ENCODE measurements around the gene ANKS6. TPM values are rescaled to one million over a fixed set of nuclear protein-coding genes. Genes with fewer than 3 reads are reported as not detected.

Gene ANKS6
- total and polyA plus RNA-seq, 2 experiments from 2014 or later, result 36.9 to 59.0 TPM

DNA sequence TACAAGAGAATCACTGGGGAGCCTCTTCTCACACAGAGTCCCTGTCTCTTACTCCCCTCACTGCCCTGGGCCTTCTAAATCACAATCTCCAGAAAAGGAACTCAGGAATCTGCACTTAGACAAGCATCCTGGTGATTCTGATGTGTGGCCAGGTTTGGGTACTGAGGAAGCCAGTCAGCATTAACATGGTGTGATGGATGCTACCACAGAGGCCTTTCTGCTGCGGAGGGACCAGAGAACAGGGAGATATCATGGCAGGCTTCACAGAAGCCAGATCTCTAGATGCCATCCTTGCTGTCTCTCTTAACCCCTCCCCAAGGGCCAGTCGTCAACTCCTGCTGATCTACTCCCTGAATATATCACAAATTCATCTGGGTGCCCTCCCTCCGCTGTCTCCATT lies 1.6 kb downstream of the ANKS6 start:
- Histone ChIP-seq H3K4me3 (peak overlapping the region; percentile 71), H3K27ac (ENCODE audit: low read depth) (no peak overlapping the region), H4K20me1 (replicated peaks; ENCODE audit: insufficient read depth) (peaks cover 23% of the 10 kb centered on the region), H3K4me1 (ENCODE audit: insufficient read depth) (peaks cover 34% of the 10 kb centered on the region; the same call in 1 of the 2 replicates), H3F3A (replicated peaks; ENCODE audit: low read depth) (peaks cover 5% of the 10 kb centered on the region; the same call in 1 of the 2 replicates), H3K79me2 (replicated peaks; ENCODE audit: insufficient read depth) (peaks cover 41% of the 10 kb centered on the region), H2AFZ (no peak overlapping the region), H3K9me2 (ENCODE audit: insufficient read depth) (peaks cover 5% of the 10 kb centered on the region), H3K27me3 (ENCODE audit: insufficient read depth) (peaks cover 8% of the 10 kb centered on the region; the same call in 1 of the 2 replicates), H3K4me2 (peak overlapping the region; percentile 90), H3K36me3 (ENCODE audit: insufficient read depth) (peaks cover 8% of the 10 kb centered on the region; the same call in 1 of the 2 replicates)
- Mint-ChIP-seq H3K27ac (no peak overlapping the region), H3K4me1 (peaks cover 44% of the 10 kb centered on the region), H3K9me3 (peaks cover 12% of the 10 kb centered on the region; the same call in 2 of the 3 replicates), H3K36me3 (ENCODE audit: low read depth) (peaks cover 11% of the 10 kb centered on the region; the same call in 2 of the 3 replicates), H3K4me3 (peak overlapping the region; percentile 73), H3K27me3 (ENCODE audit: insufficient read depth, low read depth, poor library complexity) (peaks cover 7% of the 10 kb centered on the region)
- TF ChIP-seq EZH2phosphoT487 (IDR thresholded peaks at IDR 0.05; ENCODE audit: unreplicated experiment), result no peak
- no peak for TF ChIP-seq ZNF331 (CRISPR knock-in tag; IDR thresholded peaks at IDR 0.05; ENCODE audit: low read depth)
- TF ChIP-seq CTCF (conservative IDR thresholded peaks at IDR 0.05; ENCODE audit: low read depth in 2 of 2), result no peak
- TF ChIP-seq ZNF114 (CRISPR knock-in tag; IDR thresholded peaks at IDR 0.05), result no peak
- no peak for TF ChIP-seq JUNB (IDR thresholded peaks at IDR 0.05; ENCODE audit: unreplicated experiment)
- no peak for TF ChIP-seq POLR2AphosphoS5 (IDR thresholded peaks at IDR 0.05; ENCODE audit: low read depth)
- TF ChIP-seq, protein P1, sequence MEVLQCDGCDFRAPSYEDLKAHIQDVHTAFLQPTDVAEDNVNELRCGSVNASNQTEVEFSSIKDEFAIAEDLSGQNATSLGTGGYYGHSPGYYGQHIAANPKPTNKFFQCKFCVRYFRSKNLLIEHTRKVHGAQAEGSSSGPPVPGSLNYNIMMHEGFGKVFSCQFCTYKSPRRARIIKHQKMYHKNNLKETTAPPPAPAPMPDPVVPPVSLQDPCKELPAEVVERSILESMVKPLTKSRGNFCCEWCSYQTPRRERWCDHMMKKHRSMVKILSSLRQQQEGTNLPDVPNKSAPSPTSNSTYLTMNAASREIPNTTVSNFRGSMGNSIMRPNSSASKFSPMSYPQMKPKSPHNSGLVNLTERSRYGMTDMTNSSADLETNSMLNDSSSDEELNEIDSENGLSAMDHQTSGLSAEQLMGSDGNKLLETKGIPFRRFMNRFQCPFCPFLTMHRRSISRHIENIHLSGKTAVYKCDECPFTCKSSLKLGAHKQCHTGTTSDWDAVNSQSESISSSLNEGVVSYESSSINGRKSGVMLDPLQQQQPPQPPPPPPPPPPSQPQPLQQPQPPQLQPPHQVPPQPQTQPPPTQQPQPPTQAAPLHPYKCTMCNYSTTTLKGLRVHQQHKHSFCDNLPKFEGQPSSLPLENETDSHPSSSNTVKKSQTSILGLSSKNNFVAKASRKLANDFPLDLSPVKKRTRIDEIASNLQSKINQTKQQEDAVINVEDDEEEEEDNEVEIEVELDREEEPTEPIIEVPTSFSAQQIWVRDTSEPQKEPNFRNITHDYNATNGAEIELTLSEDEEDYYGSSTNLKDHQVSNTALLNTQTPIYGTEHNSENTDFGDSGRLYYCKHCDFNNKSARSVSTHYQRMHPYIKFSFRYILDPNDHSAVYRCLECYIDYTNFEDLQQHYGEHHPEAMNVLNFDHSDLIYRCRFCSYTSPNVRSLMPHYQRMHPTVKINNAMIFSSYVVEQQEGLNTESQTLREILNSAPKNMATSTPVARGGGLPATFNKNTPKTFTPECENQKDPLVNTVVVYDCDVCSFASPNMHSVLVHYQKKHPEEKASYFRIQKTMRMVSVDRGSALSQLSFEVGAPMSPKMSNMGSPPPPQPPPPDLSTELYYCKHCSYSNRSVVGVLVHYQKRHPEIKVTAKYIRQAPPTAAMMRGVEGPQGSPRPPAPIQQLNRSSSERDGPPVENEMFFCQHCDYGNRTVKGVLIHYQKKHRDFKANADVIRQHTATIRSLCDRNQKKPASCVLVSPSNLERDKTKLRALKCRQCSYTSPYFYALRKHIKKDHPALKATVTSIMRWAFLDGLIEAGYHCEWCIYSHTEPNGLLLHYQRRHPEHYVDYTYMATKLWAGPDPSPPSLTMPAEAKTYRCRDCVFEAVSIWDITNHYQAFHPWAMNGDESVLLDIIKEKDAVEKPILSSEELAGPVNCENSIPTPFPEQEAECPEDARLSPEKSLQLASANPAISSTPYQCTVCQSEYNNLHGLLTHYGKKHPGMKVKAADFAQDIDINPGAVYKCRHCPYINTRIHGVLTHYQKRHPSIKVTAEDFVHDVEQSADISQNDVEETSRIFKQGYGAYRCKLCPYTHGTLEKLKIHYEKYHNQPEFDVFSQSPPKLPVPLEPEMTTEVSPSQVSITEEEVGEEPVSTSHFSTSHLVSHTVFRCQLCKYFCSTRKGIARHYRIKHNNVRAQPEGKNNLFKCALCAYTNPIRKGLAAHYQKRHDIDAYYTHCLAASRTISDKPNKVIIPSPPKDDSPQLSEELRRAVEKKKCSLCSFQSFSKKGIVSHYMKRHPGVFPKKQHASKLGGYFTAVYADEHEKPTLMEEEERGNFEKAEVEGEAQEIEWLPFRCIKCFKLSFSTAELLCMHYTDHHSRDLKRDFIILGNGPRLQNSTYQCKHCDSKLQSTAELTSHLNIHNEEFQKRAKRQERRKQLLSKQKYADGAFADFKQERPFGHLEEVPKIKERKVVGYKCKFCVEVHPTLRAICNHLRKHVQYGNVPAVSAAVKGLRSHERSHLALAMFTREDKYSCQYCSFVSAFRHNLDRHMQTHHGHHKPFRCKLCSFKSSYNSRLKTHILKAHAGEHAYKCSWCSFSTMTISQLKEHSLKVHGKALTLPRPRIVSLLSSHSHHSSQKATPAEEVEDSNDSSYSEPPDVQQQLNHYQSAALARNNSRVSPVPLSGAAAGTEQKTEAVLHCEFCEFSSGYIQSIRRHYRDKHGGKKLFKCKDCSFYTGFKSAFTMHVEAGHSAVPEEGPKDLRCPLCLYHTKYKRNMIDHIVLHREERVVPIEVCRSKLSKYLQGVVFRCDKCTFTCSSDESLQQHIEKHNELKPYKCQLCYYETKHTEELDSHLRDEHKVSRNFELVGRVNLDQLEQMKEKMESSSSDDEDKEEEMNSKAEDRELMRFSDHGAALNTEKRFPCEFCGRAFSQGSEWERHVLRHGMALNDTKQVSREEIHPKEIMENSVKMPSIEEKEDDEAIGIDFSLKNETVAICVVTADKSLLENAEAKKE (CRISPR knock-in tag; IDR thresholded peaks at IDR 0.05), result no peak
- TF ChIP-seq, protein P2, sequence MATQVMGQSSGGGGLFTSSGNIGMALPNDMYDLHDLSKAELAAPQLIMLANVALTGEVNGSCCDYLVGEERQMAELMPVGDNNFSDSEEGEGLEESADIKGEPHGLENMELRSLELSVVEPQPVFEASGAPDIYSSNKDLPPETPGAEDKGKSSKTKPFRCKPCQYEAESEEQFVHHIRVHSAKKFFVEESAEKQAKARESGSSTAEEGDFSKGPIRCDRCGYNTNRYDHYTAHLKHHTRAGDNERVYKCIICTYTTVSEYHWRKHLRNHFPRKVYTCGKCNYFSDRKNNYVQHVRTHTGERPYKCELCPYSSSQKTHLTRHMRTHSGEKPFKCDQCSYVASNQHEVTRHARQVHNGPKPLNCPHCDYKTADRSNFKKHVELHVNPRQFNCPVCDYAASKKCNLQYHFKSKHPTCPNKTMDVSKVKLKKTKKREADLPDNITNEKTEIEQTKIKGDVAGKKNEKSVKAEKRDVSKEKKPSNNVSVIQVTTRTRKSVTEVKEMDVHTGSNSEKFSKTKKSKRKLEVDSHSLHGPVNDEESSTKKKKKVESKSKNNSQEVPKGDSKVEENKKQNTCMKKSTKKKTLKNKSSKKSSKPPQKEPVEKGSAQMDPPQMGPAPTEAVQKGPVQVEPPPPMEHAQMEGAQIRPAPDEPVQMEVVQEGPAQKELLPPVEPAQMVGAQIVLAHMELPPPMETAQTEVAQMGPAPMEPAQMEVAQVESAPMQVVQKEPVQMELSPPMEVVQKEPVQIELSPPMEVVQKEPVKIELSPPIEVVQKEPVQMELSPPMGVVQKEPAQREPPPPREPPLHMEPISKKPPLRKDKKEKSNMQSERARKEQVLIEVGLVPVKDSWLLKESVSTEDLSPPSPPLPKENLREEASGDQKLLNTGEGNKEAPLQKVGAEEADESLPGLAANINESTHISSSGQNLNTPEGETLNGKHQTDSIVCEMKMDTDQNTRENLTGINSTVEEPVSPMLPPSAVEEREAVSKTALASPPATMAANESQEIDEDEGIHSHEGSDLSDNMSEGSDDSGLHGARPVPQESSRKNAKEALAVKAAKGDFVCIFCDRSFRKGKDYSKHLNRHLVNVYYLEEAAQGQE (IDR thresholded peaks at IDR 0.05; ENCODE audit: unreplicated experiment), result no peak
- TF ChIP-seq CREB1 (CRISPR knock-in tag; IDR thresholded peaks at IDR 0.05; ENCODE audit: low read depth), result no peak
- no peak for TF ChIP-seq NANOG (IDR thresholded peaks at IDR 0.05; ENCODE audit: borderline replicate concordance)
- TF ChIP-seq, protein P3, sequence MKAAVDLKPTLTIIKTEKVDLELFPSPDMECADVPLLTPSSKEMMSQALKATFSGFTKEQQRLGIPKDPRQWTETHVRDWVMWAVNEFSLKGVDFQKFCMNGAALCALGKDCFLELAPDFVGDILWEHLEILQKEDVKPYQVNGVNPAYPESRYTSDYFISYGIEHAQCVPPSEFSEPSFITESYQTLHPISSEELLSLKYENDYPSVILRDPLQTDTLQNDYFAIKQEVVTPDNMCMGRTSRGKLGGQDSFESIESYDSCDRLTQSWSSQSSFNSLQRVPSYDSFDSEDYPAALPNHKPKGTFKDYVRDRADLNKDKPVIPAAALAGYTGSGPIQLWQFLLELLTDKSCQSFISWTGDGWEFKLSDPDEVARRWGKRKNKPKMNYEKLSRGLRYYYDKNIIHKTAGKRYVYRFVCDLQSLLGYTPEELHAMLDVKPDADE (IDR thresholded peaks at IDR 0.05), result no peak
- no peak for TF ChIP-seq STAT1 (IDR thresholded peaks at IDR 0.05; ENCODE audit: unreplicated experiment)
- TF ChIP-seq EZH2 (IDR thresholded peaks at IDR 0.05; ENCODE audit: low read depth, unreplicated experiment), result no peak
- no peak for ATAC-seq
- no peak for DNase-seq (ENCODE audit: low spot score)
